ENCODE results near the gene REG4. TPM values are rescaled to one million over a fixed set of nuclear protein-coding genes. Genes with fewer than 3 reads are reported as not detected.
"Not testable (repeated sequence)": the region's sequence is repeated elsewhere in the genome, so short reads cannot be mapped to it uniquely, and the experiment has no call there.

The REG4 gene
- not detected for total RNA-seq
- polyA plus RNA-seq: 0.14 TPM

GRCh38 chr1:119811387-119811786 is at the start of gene REG4:
TSS of gene REG4 (minus strand) at chr1:119811460. CDS start at chr1:119808769, 2,691 bp downstream.
- Histone ChIP-seq H3K36me3 (ENCODE audit: insufficient read depth) (no peaks in the 10 kb centered on the region), H3K4me3 (ENCODE audit: low read depth, low read length) (no peak within 1 kb of the TSS), H3K4me1 (ENCODE audit: insufficient read depth) (peaks cover 1% of the 10 kb centered on the region), H3K27ac (ENCODE audit: low read depth) (no peak within 1 kb of the TSS)
- no peak for DNase-seq (ENCODE audit: extremely low spot score)
- WGBS: 73% methylated on average over 7 of the region's 7 CpGs

GRCh38 chr1:119859647-119860046 is 48.4 kb upstream of the REG4 start:
- no peaks in the 10 kb centered on the region for H3K4me1 ChIP-seq (ENCODE audit: insufficient read depth)
- H3K4me3 ChIP-seq (ENCODE audit: low read depth, low read length): no peak overlapping the region
- H3K27ac ChIP-seq (ENCODE audit: low read depth): no peak overlapping the region
- no peak for DNase-seq (ENCODE audit: extremely low spot score)
- H3K36me3 ChIP-seq (ENCODE audit: insufficient read depth): no peaks in the 10 kb centered on the region
- 67% methylated on average over 4 of the region's 4 CpGs for WGBS

DNA sequence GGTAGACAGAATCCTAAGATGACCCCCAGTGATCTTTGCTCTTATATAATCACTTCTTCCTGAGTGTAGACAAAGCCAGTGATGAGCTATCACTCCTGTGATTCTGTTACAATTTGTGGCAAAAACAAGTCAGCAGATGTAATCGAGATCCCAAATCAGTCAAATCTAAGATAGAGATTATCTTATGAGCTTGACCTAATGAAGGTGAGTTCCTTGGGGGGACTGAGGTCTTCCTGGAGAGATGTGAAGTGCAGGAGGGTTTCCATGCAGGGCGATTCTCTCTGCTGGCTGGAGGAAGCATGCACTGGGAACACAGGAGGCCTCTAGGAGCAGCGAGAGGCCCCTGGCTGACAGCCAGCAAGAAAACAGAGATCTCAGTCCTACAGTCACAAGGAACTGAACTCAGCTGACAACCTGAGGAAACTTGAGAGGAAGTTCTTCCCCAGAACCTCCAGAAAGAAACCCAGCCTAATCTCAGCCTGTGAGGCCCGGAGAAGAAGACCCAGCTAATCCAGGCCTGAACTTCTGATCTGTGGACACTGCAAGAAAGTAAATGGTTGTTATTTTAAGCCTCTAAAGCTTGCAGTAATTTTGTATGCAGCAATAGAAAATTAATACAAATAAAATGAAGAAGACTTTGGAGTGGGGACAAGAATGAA is 47.4 kb upstream of the REG4 start:
- DNase-seq (ENCODE audit: extremely low spot score); H3K36me3 ChIP-seq (ENCODE audit: insufficient read depth); H3K4me1 ChIP-seq (ENCODE audit: insufficient read depth); H3K27ac ChIP-seq (ENCODE audit: low read depth); H3K4me3 ChIP-seq (ENCODE audit: low read depth, low read length): not testable (repeated sequence)
- 74% methylated on average over 4 of the region's 4 CpGs for WGBS

DNA sequence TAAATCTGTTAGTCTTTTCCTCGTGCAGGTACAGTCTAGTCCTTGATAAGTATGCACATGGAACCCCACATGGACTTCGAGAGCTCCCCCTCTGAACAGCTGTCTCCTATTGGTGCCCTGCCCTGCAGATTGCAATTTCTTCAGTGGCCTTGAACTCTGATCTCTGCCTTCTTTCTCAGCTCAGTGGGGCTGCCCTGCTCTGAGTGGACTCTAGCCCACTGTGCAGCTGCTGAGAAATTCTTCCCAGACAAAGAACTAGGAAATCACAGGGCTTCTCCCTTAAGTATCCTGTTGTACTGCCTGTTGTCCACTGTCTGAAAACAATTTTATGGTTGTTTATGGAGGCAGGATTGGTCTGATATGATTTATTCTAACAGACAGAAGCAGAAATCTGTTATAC is 46.9 kb upstream of the REG4 start:
- Histone ChIP-seq H3K36me3 (ENCODE audit: insufficient read depth) (no peaks in the 10 kb centered on the region), H3K4me1 (ENCODE audit: insufficient read depth) (no peaks in the 10 kb centered on the region), H3K4me3 (ENCODE audit: low read depth, low read length) (no peak overlapping the region), H3K27ac (ENCODE audit: low read depth) (no peak overlapping the region)
- DNase-seq (ENCODE audit: extremely low spot score): no peak
- 92% methylated on average over 2 of the region's 2 CpGs for WGBS

DNA sequence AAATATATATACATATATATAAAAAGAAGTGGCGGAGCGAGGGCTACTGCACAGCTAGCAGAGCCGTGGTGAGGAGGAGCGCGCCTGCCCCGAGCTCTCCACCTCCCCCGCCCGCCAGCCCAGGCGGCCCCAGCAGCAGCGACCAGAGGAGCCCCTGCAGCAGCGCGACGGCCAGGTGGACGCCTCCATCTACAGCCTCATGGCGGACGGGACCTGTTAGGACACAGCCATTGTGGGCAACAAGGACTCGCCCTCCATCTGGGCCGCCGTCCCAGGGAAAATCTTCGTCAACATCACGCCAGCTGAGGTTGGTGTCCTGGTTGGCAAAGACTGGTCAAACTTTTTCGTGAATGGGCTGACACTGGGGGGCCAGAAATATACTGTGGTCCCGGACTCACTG is 41.9 kb upstream of the REG4 start:
- no peak for DNase-seq (ENCODE audit: extremely low spot score)
- H3K4me3 ChIP-seq (ENCODE audit: low read depth, low read length): no peak overlapping the region
- H3K36me3 ChIP-seq (ENCODE audit: insufficient read depth): no peaks in the 10 kb centered on the region
- H3K27ac ChIP-seq (ENCODE audit: low read depth): no peak overlapping the region
- no peaks in the 10 kb centered on the region for H3K4me1 ChIP-seq (ENCODE audit: insufficient read depth)
- 95% methylated on average over 23 of the region's 23 CpGs for WGBS

DNA sequence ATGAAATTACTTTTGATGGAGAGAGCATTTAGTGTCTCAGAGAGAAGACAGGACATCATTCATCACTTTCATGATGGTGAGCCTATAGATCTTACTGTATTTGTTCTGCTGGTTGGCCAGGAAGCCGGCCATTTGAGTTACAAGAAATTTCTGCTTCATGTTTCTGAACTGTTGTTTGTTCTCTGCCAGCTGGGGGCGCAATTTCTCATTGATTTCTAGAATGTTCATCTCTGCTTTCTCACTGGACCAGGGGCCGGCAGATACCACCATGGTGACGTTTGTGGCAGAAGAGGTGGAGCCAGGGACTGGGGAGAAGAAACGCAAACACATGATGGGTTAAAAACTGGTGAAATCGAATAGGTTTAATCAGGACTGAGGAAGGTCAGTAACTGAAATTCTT is 32.9 kb upstream of the REG4 start:
- H3K27ac ChIP-seq (ENCODE audit: low read depth); H3K36me3 ChIP-seq (ENCODE audit: insufficient read depth); H3K4me1 ChIP-seq (ENCODE audit: insufficient read depth); H3K4me3 ChIP-seq (ENCODE audit: low read depth, low read length); DNase-seq (ENCODE audit: extremely low spot score): not testable (repeated sequence)
- WGBS: 72% methylated on average over 6 of the region's 6 CpGs

GRCh38 chr1:119841306-119841705 is 30.0 kb upstream of the REG4 start:
- no peaks in the 10 kb centered on the region for H3K36me3 ChIP-seq (ENCODE audit: insufficient read depth)
- H3K4me1 ChIP-seq (ENCODE audit: insufficient read depth): no peaks in the 10 kb centered on the region
- 91% methylated on average over 6 of the region's 6 CpGs for WGBS
- no peak overlapping the region for H3K27ac ChIP-seq (ENCODE audit: low read depth)
- no peak overlapping the region for H3K4me3 ChIP-seq (ENCODE audit: low read depth, low read length)
- no peak for DNase-seq (ENCODE audit: extremely low spot score)

- 71% methylated on average over 1 of the region's 1 CpG for WGBS
- H3K27ac ChIP-seq (ENCODE audit: low read depth): no peak overlapping the region
- no peaks in the 10 kb centered on the region for H3K36me3 ChIP-seq (ENCODE audit: insufficient read depth)
- H3K4me1 ChIP-seq (ENCODE audit: insufficient read depth): no peaks in the 10 kb centered on the region
- no peak overlapping the region for H3K4me3 ChIP-seq (ENCODE audit: low read depth, low read length)
- no peak for DNase-seq (ENCODE audit: extremely low spot score)
Measured at GRCh38 chr1:119840745-119841144, 29.5 kb upstream of the REG4 start.

DNA sequence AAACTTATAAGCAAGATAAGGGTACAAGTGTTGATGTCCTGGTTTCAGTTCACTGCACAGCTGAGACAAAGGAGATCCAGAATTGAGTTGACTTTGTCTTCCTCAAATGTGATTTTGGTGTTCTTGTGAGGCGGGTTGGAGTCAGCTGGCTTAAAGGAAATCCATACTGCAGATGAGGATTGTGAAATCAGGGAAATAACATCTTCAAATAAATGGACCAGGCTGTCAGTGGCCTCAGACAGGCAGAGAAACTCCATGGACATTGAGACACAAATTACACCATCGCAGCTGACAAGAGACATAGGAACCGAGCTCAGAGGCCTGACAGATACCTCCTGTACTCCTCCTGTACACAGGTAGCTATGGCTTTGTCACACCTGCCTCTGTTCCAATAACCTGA is 27.0 kb upstream of the REG4 start:
- Histone ChIP-seq H3K36me3 (ENCODE audit: insufficient read depth) (no peaks in the 10 kb centered on the region), H3K4me3 (ENCODE audit: low read depth, low read length) (no peak overlapping the region), H3K4me1 (ENCODE audit: insufficient read depth) (no peaks in the 10 kb centered on the region), H3K27ac (ENCODE audit: low read depth) (no peak overlapping the region)
- WGBS: 73% methylated on average over 3 of the region's 3 CpGs
- DNase-seq (ENCODE audit: extremely low spot score): no peak

DNA sequence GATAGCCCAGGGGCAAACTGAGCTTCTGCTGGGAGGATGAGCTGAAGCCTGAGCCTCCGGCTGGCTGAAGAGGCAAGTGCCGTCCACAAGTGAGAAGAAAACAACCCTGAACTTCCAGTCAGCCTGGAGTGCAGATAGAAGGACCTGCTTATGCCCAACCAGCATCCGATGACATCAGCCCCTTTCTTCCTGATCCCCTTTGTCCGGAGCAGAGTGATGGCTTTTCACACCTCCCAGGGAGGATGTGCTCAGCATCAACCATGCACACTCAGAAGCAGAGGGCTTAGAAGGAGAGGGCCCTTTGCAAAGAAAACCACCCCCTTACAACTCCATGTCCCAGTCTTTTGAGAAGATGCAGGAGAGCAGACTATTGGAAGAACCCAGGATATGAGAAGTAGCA is 23.7 kb upstream of the REG4 start:
- WGBS: 88% methylated on average over 4 of the region's 4 CpGs
- no peak overlapping the region for H3K27ac ChIP-seq (ENCODE audit: low read depth)
- H3K4me1 ChIP-seq (ENCODE audit: insufficient read depth): no peaks in the 10 kb centered on the region
- no peaks in the 10 kb centered on the region for H3K36me3 ChIP-seq (ENCODE audit: insufficient read depth)
- DNase-seq (ENCODE audit: extremely low spot score): no peak
- no peak overlapping the region for H3K4me3 ChIP-seq (ENCODE audit: low read depth, low read length)

GRCh38 chr1:119831027-119831426 is 19.8 kb upstream of the REG4 start:
- no peak for DNase-seq (ENCODE audit: extremely low spot score)
- Histone ChIP-seq H3K36me3 (ENCODE audit: insufficient read depth) (no peaks in the 10 kb centered on the region), H3K4me1 (ENCODE audit: insufficient read depth) (no peaks in the 10 kb centered on the region), H3K27ac (ENCODE audit: low read depth) (no peak overlapping the region), H3K4me3 (ENCODE audit: low read depth, low read length) (no peak overlapping the region)
- WGBS: 93% methylated on average over 3 of the region's 3 CpGs

- WGBS: 69% methylated on average over 4 of the region's 4 CpGs
Measured at GRCh38 chr1:119829625-119830024, 18.4 kb upstream of the REG4 start.

DNA sequence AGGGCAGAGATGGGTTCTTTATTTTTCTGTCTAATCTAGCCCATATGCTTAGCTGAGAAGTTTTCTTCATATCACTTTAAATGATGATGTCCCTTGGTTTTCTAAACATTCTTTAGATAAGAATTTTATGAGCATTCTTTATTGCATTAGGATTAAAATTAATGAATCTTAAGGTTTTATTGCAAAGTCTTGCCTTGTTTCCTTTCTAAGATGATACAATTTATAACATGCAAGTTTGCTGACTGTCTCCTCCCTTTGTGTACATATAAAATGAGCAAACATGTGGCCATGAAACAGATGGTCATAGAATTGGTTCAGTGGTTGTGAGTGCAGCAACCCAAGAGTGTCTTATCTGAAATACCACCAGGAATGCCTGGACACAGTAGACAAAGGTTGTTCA is 17.7 kb upstream of the REG4 start:
- not testable (repeated sequence) for H3K4me3 ChIP-seq (ENCODE audit: low read depth, low read length); DNase-seq (ENCODE audit: extremely low spot score); H3K4me1 ChIP-seq (ENCODE audit: insufficient read depth); H3K36me3 ChIP-seq (ENCODE audit: insufficient read depth); H3K27ac ChIP-seq (ENCODE audit: low read depth)

More at GRCh38 chr1:119829625-119830024, 18.4 kb upstream of the REG4 start:
- no peak for DNase-seq (ENCODE audit: extremely low spot score)
- H3K4me1 ChIP-seq (ENCODE audit: insufficient read depth): no peaks in the 10 kb centered on the region
- no peak overlapping the region for H3K27ac ChIP-seq (ENCODE audit: low read depth)
- no peak overlapping the region for H3K4me3 ChIP-seq (ENCODE audit: low read depth, low read length)
- H3K36me3 ChIP-seq (ENCODE audit: insufficient read depth): no peaks in the 10 kb centered on the region

GRCh38 chr1:119828266-119828665 is 17.0 kb upstream of the REG4 start:
- 70% methylated on average over 3 of the region's 3 CpGs for WGBS
- no peak overlapping the region for H3K4me3 ChIP-seq (ENCODE audit: low read depth, low read length)
- no peaks in the 10 kb centered on the region for H3K4me1 ChIP-seq (ENCODE audit: insufficient read depth)
- DNase-seq (ENCODE audit: extremely low spot score): no peak
- H3K27ac ChIP-seq (ENCODE audit: low read depth): no peak overlapping the region
- no peaks in the 10 kb centered on the region for H3K36me3 ChIP-seq (ENCODE audit: insufficient read depth)

GRCh38 chr1:119827010-119827409 is 15.8 kb upstream of the REG4 start:
- no peak for DNase-seq (ENCODE audit: extremely low spot score)
- 88% methylated on average over 1 of the region's 1 CpG for WGBS
- H3K36me3 ChIP-seq (ENCODE audit: insufficient read depth): no peaks in the 10 kb centered on the region
- H3K4me3 ChIP-seq (ENCODE audit: low read depth, low read length): no peak overlapping the region
- H3K4me1 ChIP-seq (ENCODE audit: insufficient read depth): no peaks in the 10 kb centered on the region
- no peak overlapping the region for H3K27ac ChIP-seq (ENCODE audit: low read depth)

All from urinary bladder (tissue), 4 donors.